Thyroid gland (tissue), 4 donors: ENCODE results near the gene OSBP. TPM values are rescaled to one million over a fixed set of nuclear protein-coding genes. Genes with fewer than 3 reads are reported as not detected.

Source experiments
- DNase-seq, 2 donors: peaks; one replicate each; pipeline ENCODE4 v3.0.0-alpha.2; 2019
- H3K27ac ChIP-seq, 3 donors: fragments of 200-600 bp; sonication (generic); 1 replicate in 2 of 3; 2 replicates in 1 of 3; pipeline ENCODE4 v1.5.1; 2016 to 2019; ENCODE audit warnings: mild to moderate bottlenecking in 1 of 3, moderate library complexity in 1 of 3
- H3K27me3 ChIP-seq: fragments of 200-600 bp; sonication (generic); one replicate; pipeline ENCODE4 v1.5.1; 2019
- H3K36me3 ChIP-seq, 2 donors: fragments of 200-600 bp; sonication (generic); one replicate each; pipeline ENCODE4 v1.5.1; 2016 to 2019
- H3K4me1 ChIP-seq, 2 donors: fragments of 200-600 bp; sonication (generic); one replicate each; pipeline ENCODE4 v1.5.1; 2017 to 2019
- H3K4me3 ChIP-seq, 3 donors: fragments of 200-600 bp; sonication (generic); replicated peaks in 1 of 3; 1 replicate in 2 of 3; 2 replicates in 1 of 3; pipeline ENCODE4 v1.5.1; 2016; ENCODE audit warnings: mild to moderate bottlenecking in 1 of 3
- H3K9me3 ChIP-seq: fragments of 200-600 bp; sonication (generic); one replicate; pipeline ENCODE4 v1.5.1; 2017
- POLR2A ChIP-seq, 2 donors: fragments of 450-650 bp; IDR thresholded peaks; one replicate each; pipeline ENCODE4 v1.6.1; 2017; ENCODE audit warnings: antibody characterized with exemption in 2 of 2, mild to moderate bottlenecking in 2 of 2, moderate library complexity in 1 of 2
- WGBS, 2 donors: methylation state at CpG; one replicate each; pipeline ENCODE4 v1.1.5; 2017; 5-methylcytosine and 5-hydroxymethylcytosine counted together
- intact Hi-C: fragments of 100-400 bp; cut with DNase I; formaldehyde crosslinking; loops from one replicate; pipeline ENCODE4 v1.15.1; 2023
- total RNA-seq, 4 donors: library from RNA; depleted of rRNA; stranded (reverse); fragments of >200 nt; gene quantifications; one replicate each; pipeline ENCODE4 v1.2.3, GENCODE V29; 2016
- TF ChIP-seq, protein P1 (sequence below), 6 experiments: fragments of 200-600 bp in 3 of 6; fragments of 450-650 bp in 3 of 6; sonication (generic) in 3 of 6; IDR thresholded peaks; one replicate each; pipeline ENCODE4 v1.5.1; 2016 to 2019; ENCODE audit warnings: antibody characterized with exemption in 6 of 6, mild to moderate bottlenecking in 2 of 6, inconsistent platforms in 1 of 6, moderate library complexity in 1 of 6

OSBP gene
- total RNA-seq, 4 donors from 2014 or later, result 47.3 to 59.6 (median 49.5) TPM

DNA sequence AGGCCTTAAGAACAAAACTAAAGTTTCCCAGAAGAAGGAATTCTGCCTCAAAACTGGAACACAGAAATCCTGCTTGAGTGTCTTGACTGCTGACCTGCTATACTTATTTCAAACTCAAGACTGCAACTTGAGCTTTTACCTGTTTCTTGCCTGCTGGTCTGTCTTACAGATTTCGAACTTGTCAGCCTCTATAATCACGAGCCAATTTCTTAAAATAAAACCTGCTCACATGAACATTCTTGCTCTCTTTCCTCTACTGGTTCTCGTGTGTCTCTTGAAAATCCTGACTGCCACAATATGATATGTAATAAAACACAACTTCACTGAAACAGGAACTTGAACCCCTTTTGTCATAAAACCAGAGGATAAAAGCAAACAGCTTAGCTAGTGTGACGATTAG is 39.3 kb upstream of the OSBP start:
- H3K36me3 ChIP-seq, result peaks cover 87 to 93% of the 10 kb centered on the region in 2 donors
- WGBS, 2 donors, result 93% methylated on average over 4 of the region's 4 CpGs

DNA sequence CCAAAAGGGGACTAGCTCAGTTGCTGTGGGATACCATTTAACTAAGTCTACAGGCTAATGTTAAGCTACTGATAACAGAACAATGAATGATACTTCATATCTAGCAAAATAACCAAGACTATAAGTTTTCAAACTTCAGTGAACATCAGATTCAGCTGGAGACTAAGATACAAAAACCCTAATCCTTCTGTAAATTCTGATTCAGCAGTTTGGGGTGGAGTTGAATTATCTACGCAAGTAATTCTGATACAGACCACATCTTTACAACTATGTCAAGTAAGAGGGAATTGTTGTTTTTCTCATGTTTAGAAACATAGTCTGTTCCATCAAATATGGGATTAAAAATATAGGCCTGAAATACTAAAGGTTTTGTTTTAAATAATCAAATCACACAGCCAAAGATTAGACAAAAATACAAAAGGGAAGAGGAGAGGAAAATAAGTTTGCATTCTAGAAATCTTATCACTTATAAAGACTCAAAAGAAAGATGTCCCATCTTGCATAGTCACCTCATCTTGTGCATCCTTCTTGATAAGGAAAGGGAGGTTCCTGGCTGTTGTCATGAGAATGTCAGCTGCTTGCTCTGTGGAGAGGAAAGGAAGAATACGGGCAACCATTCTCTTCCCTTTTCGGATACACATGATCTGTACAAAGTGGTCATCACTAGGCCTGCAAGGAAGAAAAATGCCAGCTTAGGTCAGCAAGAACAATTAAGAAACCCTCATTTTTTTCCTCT is 31.8 kb upstream of the OSBP start:
- no peaks in the 10 kb centered on the region for H3K27me3 ChIP-seq
- no peak overlapping the region for H3K27ac ChIP-seq
- H3K4me1 ChIP-seq, result no peaks in the 10 kb centered on the region
- no peak overlapping the region for H3K4me3 ChIP-seq
- 94 to 95% methylated on average over 3 of the region's 3 CpGs for WGBS, 2 donors
- no peaks in the 10 kb centered on the region for H3K9me3 ChIP-seq
- TF ChIP-seq, protein P1, sequence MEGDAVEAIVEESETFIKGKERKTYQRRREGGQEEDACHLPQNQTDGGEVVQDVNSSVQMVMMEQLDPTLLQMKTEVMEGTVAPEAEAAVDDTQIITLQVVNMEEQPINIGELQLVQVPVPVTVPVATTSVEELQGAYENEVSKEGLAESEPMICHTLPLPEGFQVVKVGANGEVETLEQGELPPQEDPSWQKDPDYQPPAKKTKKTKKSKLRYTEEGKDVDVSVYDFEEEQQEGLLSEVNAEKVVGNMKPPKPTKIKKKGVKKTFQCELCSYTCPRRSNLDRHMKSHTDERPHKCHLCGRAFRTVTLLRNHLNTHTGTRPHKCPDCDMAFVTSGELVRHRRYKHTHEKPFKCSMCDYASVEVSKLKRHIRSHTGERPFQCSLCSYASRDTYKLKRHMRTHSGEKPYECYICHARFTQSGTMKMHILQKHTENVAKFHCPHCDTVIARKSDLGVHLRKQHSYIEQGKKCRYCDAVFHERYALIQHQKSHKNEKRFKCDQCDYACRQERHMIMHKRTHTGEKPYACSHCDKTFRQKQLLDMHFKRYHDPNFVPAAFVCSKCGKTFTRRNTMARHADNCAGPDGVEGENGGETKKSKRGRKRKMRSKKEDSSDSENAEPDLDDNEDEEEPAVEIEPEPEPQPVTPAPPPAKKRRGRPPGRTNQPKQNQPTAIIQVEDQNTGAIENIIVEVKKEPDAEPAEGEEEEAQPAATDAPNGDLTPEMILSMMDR (IDR thresholded peaks at IDR 0.05), result no peak
- peaks cover 71 to 77% of the 10 kb centered on the region in 2 donors for H3K36me3 ChIP-seq
- DNase-seq, result no peak
- intact Hi-C loops, result no loop called here

More for the DNA sequence above, 39.3 kb upstream of the OSBP start:
- Histone ChIP-seq H3K27ac (no peak overlapping the region), H3K4me3 (no peak overlapping the region), H3K27me3 (no peaks in the 10 kb centered on the region), H3K4me1 (no peaks in the 10 kb centered on the region), H3K9me3 (no peaks in the 10 kb centered on the region)
- no peak for DNase-seq
- no peak for TF ChIP-seq POLR2A (IDR thresholded peaks at IDR 0.05)
- intact Hi-C loops, result no loop called here

DNA sequence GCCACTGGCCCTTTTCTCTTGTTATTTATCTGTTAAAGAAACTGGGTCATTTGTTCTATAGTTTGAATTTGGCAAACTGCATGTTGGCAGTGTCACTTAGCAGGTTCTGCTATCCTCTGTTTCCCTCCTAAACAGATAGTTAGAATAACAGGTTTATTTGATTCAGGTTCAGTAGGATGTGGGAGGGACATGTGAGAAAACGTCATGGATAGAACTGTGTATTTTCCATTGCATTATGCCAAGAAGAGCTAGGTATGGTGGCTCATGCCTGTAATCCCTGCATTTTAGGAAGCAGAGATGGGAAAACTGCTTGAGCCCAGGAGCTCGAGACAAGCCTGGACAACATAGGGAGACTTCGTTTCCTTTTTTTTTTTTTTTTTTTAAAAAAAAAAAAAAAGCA is 29.0 kb upstream of the OSBP start:
- intact Hi-C loops, result no loop called here
- Histone ChIP-seq H3K9me3 (no peaks in the 10 kb centered on the region), H3K36me3 (peaks cover 66 to 73% of the 10 kb centered on the region in 2 donors), H3K27ac (no peak overlapping the region), H3K4me3 (no peak overlapping the region), H3K27me3 (no peaks in the 10 kb centered on the region), H3K4me1 (no peaks in the 10 kb centered on the region)
- TF ChIP-seq POLR2A (IDR thresholded peaks at IDR 0.05), result no peak
- TF ChIP-seq, protein P1 (IDR thresholded peaks at IDR 0.05), result no peak
- DNase-seq, result no peak
- WGBS, 2 donors, result 88 to 94% methylated on average over 3 of the region's 3 CpGs

DNA sequence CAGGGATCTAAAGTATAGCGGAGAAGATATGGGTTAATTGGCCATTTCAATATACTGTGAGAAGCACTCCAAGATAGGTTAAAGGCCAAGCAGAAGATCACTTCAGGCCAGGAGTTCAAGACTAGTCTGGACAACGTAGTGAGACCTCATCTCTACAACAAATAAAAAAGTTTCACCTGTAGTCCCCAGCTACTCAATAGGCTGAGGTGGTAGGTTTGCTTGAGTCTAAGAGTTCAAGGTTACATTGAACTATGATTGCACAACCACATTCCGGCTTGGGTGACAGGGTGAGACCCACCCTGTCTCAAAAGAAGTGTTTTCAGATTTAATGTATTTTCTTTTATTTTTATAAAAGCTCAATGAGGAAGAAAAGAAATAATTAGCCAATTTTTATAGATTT is 27.8 kb upstream of the OSBP start:
- 93 to 97% methylated on average over 3 of the region's 3 CpGs for WGBS, 2 donors
- no peak for DNase-seq
- Histone ChIP-seq H3K4me3 (no peak overlapping the region), H3K36me3 (peaks cover 65 to 73% of the 10 kb centered on the region in 2 donors), H3K27ac (no peak overlapping the region), H3K27me3 (no peaks in the 10 kb centered on the region), H3K4me1 (no peaks in the 10 kb centered on the region), H3K9me3 (no peaks in the 10 kb centered on the region)
- TF ChIP-seq, protein P1 (IDR thresholded peaks at IDR 0.05), result no peak
- no peak for TF ChIP-seq POLR2A (IDR thresholded peaks at IDR 0.05)
- intact Hi-C loops, result no loop called here

DNA sequence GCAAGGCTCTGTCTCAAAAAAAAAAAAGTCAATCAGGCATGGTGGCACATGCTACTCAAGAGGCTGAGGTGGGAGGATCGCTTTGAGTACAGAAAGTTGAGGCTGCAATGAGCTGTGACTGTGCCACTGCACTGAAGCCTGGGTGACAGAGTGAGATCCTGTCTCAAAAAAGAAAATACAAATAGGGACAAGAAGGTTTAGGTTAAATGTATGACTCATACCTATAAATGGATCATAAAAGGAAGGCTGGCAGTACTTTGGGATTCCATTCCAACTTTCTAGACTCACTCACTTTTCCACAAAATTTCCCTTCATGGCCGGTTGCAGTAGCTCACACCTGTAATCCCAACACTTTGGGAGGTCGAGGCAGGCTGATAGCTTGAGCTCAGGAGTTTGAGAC is 25.6 kb upstream of the OSBP start:
- 96 to 99% methylated on average over 3 of the region's 3 CpGs for WGBS, 2 donors
- Histone ChIP-seq H3K4me3 (no peak overlapping the region), H3K27ac (no peak overlapping the region), H3K36me3 (peaks cover 62 to 71% of the 10 kb centered on the region in 2 donors), H3K9me3 (no peaks in the 10 kb centered on the region), H3K27me3 (no peaks in the 10 kb centered on the region), H3K4me1 (no peaks in the 10 kb centered on the region)
- intact Hi-C loops, result no loop called here
- no peak for DNase-seq
- TF ChIP-seq, protein P1 (IDR thresholded peaks at IDR 0.05), result no peak
- no peak for TF ChIP-seq POLR2A (IDR thresholded peaks at IDR 0.05)
